DOHH2 (cell line): ENCODE results near the gene DPP6.
"Not testable (repeated sequence)": the region's sequence is repeated elsewhere in the genome, so short reads cannot be mapped to it uniquely, and the experiment has no call there.

Experiments
- EZH2phosphoT487 ChIP-seq: fragments of 200-600 bp; sonication (generic); IDR thresholded peaks from 2 replicates; pipeline ENCODE4 v1.6.1; 2017; ENCODE audit warnings: borderline replicate concordance, mild to moderate bottlenecking, antibody characterized with exemption, low read length, moderate library complexity, mixed read lengths
- TF ChIP-seq, protein P1 (sequence below): fragments of 200-600 bp; sonication (generic); IDR thresholded peaks from one replicate; pipeline ENCODE4 v1.5.1; 2014; ENCODE audit warnings: antibody characterized with exemption, mild to moderate bottlenecking, low read depth, low read length; ENCODE audit not compliant: poor library complexity, severe bottlenecking

DNA sequence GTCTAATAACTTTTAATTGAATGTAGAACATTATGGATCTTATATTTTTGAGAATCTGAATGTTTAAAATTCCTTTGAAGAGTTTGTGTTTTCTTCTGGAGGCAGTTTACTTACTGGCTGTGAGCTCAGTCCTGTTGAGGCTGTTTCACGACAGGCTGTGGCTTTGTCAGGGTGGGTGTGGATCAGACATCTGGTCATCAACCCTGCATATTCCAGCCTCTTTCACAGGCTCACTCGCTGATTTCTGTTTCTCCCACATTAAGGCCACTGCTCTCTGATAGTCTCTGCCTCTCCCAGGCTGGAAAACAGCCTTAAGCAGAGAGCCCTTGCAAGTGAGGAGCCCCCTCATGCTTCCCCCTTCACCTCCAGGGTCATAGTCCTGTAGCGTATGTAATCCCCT is 39.4 kb upstream of the DPP6 start:
- TF ChIP-seq, protein P1, sequence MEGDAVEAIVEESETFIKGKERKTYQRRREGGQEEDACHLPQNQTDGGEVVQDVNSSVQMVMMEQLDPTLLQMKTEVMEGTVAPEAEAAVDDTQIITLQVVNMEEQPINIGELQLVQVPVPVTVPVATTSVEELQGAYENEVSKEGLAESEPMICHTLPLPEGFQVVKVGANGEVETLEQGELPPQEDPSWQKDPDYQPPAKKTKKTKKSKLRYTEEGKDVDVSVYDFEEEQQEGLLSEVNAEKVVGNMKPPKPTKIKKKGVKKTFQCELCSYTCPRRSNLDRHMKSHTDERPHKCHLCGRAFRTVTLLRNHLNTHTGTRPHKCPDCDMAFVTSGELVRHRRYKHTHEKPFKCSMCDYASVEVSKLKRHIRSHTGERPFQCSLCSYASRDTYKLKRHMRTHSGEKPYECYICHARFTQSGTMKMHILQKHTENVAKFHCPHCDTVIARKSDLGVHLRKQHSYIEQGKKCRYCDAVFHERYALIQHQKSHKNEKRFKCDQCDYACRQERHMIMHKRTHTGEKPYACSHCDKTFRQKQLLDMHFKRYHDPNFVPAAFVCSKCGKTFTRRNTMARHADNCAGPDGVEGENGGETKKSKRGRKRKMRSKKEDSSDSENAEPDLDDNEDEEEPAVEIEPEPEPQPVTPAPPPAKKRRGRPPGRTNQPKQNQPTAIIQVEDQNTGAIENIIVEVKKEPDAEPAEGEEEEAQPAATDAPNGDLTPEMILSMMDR, result not testable (repeated sequence)
- not testable (repeated sequence) for TF ChIP-seq EZH2phosphoT487
